Upper lobe of left lung (tissue), 6 donors: ENCODE results near the gene CUX1. TPM values are rescaled to one million over a fixed set of nuclear protein-coding genes. Genes with fewer than 3 reads are reported as not detected.

Source experiments
- ATAC-seq, 2 donors: fragments of 200-7000 bp; cut with Tn5 transposase; one replicate each; pipeline ENCODE4 v1.9.1; 2022; ENCODE audit warnings: mild to moderate bottlenecking in 2 of 2, moderate library complexity in 2 of 2; ENCODE audit not compliant: low FRiP score in 2 of 2
- DNase-seq, 2 donors: peaks; one replicate each; pipeline ENCODE4 v3.0.0-alpha.2; 2019 to 2020
- H3K27ac ChIP-seq, 4 donors: fragments of 200-600 bp; sonication (generic); one replicate each; pipeline ENCODE4 v1.5.1; 2016 to 2019
- H3K27me3 ChIP-seq, 4 donors: fragments of 200-600 bp; sonication (generic); one replicate each; pipeline ENCODE4 v1.5.1; 2017 to 2019
- H3K36me3 ChIP-seq, 4 donors: fragments of 200-600 bp; sonication (generic); one replicate each; pipeline ENCODE4 v1.5.1; 2016 to 2019
- H3K4me1 ChIP-seq, 4 donors: fragments of 200-600 bp; sonication (generic); one replicate each; pipeline ENCODE4 v1.5.1; 2018 to 2019
- H3K4me3 ChIP-seq, 4 donors: fragments of 200-600 bp; sonication (generic); one replicate each; pipeline ENCODE4 v1.5.1; 2017 to 2019; ENCODE audit warnings: mild to moderate bottlenecking in 2 of 4, moderate library complexity in 1 of 4
- H3K9me3 ChIP-seq, 4 donors: fragments of 200-600 bp; sonication (generic); one replicate each; pipeline ENCODE4 v1.5.1; 2018 to 2019
- CTCF ChIP-seq, 6 experiments: fragments of 450-650 bp in 4 of 6; fragments of 200-600 bp in 2 of 6; sonication (generic) in 2 of 6; IDR thresholded peaks; one replicate each; pipeline ENCODE4 v1.5.1; 2016 to 2019; ENCODE audit warnings: antibody characterized with exemption in 6 of 6
- EP300 ChIP-seq, 4 donors: sonication (generic); formaldehyde crosslinking; IDR thresholded peaks; one replicate each; pipeline ENCODE4 v1.5.1; 2017; ENCODE audit warnings: antibody characterized with exemption in 4 of 4, control low read depth in 2 of 4
- POLR2A ChIP-seq, 4 donors: fragments of 450-650 bp; IDR thresholded peaks; one replicate each; pipeline ENCODE4 v1.5.1; 2016 to 2017; ENCODE audit warnings: antibody characterized with exemption in 4 of 4, mild to moderate bottlenecking in 2 of 4
- POLR2AphosphoS5 ChIP-seq, 2 donors: sonication (generic); formaldehyde crosslinking; IDR thresholded peaks; one replicate each; pipeline ENCODE4 v1.5.1; 2017; ENCODE audit warnings: antibody characterized with exemption in 2 of 2
- WGBS, 2 donors: methylation state at CpG; one replicate each; pipeline ENCODE4 v1.1.5; 2017 to 2018; 5-methylcytosine and 5-hydroxymethylcytosine counted together
- total RNA-seq, 6 donors: library from RNA; depleted of rRNA in 4 of 6; stranded (reverse); fragments of >200 nt in 4 of 6; gene quantifications; one replicate each; pipeline versions ENCODE4 v1.1.0 to v1.2.1, GENCODE V29; 2016 to 2021
- donor health status: DM: no; HTN: no; CAD: no; lungs with moderate emphysema.
- donor health status: DM: no; HTN: yes; CAD: no; lungs with severe emphysema.

Gene CUX1
- total RNA-seq, 6 donors from 2014 or later, result 106 to 188 (median 115) TPM

GRCh38 chr7:102283477-102284189 lies 466.2 kb downstream of the CUX1 start:
- Histone ChIP-seq H3K27ac (no peak overlapping the region), H3K36me3 (no peaks in the 10 kb centered on the region), H3K27me3 (no peaks in the 10 kb centered on the region), H3K4me1 (peaks cover 30 to 48% (median 38%) of the 10 kb centered on the region in 4 donors), H3K9me3 (no peaks in the 10 kb centered on the region), H3K4me3 (no peak overlapping the region)
- 86 to 92% methylated on average over 8 to 10 of the region's 10 CpGs for WGBS, 2 donors
- no peak for ATAC-seq
- DNase-seq, result no peak
- TF ChIP-seq POLR2AphosphoS5 (IDR thresholded peaks at IDR 0.05), result no peak
- TF ChIP-seq EP300 (IDR thresholded peaks at IDR 0.05), result no peak
- no peak for TF ChIP-seq POLR2A (IDR thresholded peaks at IDR 0.05)
- TF ChIP-seq CTCF (IDR thresholded peaks at IDR 0.05), result no peak

DNA sequence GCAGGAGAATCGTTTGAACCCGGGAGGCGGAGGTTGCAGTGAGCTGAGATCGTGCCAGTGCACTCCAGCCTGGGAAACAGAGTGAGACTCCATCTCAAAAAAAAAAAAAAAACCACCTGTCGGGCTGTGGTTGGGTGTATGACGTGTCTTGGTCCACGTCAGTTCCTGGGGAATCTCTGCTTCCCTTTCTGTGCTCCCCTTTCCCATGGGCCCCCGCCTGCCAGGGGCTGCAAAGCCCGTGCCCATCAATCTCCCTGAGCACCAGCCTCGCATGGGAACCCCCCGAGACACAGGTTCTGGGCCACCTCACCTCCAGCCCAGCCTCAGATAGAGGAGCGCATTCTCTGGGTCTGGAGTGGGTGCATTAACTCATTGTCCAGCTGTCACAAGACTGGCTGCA lies 467.0 kb downstream of the CUX1 start:
- H3K36me3 ChIP-seq, result no peaks in the 10 kb centered on the region
- no peak for ATAC-seq
- peaks cover 30 to 46% (median 37%) of the 10 kb centered on the region in 4 donors for H3K4me1 ChIP-seq
- H3K9me3 ChIP-seq, result no peaks in the 10 kb centered on the region
- TF ChIP-seq POLR2AphosphoS5 (IDR thresholded peaks at IDR 0.05) (no peak), CTCF (IDR thresholded peaks at IDR 0.05) (no peak), POLR2A (IDR thresholded peaks at IDR 0.05) (no peak), EP300 (IDR thresholded peaks at IDR 0.05) (no peak)
- peak overlapping the region in 2 of 4 donors; percentile 94 for H3K27ac ChIP-seq
- no peak overlapping the region for H3K4me3 ChIP-seq
- 71 to 74% methylated on average over 10 to 12 of the region's 12 CpGs for WGBS, 2 donors
- H3K27me3 ChIP-seq, result no peaks in the 10 kb centered on the region
- DNase-seq, result no peak

- WGBS, 2 donors, result 34 to 45% methylated on average over 18 to 19 of the region's 19 CpGs
Measured at GRCh38 chr7:102284891-102285539, 467.6 kb downstream of the CUX1 start.

DNA sequence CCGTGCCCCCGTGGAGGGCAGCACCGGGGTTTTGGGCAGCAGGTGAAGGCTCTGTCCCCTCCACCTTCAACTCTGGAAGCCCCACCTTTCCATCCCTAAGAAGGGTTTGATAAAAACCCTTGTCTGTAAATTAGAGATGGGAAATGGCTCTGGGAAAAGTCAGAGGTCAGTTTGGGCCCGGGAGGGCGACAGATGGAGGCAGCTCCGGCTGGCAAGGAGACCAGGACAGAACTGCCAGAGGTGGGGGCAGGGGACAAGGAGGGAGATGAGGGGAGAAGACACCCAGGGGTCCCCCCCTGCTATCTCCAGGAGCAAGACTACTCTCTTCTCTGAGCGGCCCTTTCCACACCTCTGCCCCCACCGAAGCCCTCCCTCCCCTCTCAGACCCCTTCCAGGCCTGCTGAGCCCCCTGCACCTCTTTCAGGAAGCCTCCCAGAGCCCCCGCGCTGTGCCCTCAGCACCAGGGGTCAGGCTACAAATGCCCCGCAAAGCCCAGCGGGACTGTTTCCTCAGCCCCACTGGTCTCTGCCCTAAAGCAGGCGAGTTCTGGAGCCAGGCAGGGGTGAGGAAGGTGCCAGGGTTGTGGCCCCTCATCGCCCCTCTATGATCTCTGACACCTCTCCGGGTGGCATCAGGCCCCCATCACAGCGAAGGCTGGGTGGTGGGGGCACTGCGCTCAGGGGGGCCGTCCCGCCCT lies 468.3 kb downstream of the CUX1 start:
- Histone ChIP-seq H3K27ac (peak overlapping the region; percentile 94 to 98 (median 94)), H3K36me3 (no peaks in the 10 kb centered on the region), H3K9me3 (no peaks in the 10 kb centered on the region), H3K4me3 (peak overlapping the region; percentile 83 to 90 (median 86)), H3K4me1 (peaks cover 30 to 41% (median 33%) of the 10 kb centered on the region in 4 donors), H3K27me3 (no peaks in the 10 kb centered on the region)
- no peak for DNase-seq
- 17 to 36% methylated on average over 13 to 17 of the region's 19 CpGs for WGBS, 2 donors
- ATAC-seq, result peak in 1 of 2 donors; percentile 12
- peak in 1 of 4 donors; percentile 28 for TF ChIP-seq EP300 (IDR thresholded peaks at IDR 0.05)
- TF ChIP-seq POLR2AphosphoS5 (IDR thresholded peaks at IDR 0.05), result no peak

More at GRCh38 chr7:102284891-102285539, 467.6 kb downstream of the CUX1 start:
- H3K36me3 ChIP-seq, result no peaks in the 10 kb centered on the region
- TF ChIP-seq EP300 (IDR thresholded peaks at IDR 0.05) (no peak), POLR2A (IDR thresholded peaks at IDR 0.05) (no peak), POLR2AphosphoS5 (IDR thresholded peaks at IDR 0.05) (peak; percentile 21 to 38), CTCF (IDR thresholded peaks at IDR 0.05) (no peak)
- DNase-seq (peak in 1 of 2 donors; percentile 80), ATAC-seq (peak in 1 of 2 donors; percentile 13)
- H3K27me3 ChIP-seq, result no peaks in the 10 kb centered on the region
- peaks cover 30 to 41% (median 33%) of the 10 kb centered on the region in 4 donors for H3K4me1 ChIP-seq
- H3K27ac ChIP-seq, result peak overlapping the region; percentile 94 to 98 (median 94)
- no peaks in the 10 kb centered on the region for H3K9me3 ChIP-seq
- peak overlapping the region in 3 of 4 donors; percentile 83 to 90 (median 90) for H3K4me3 ChIP-seq
